Measurements from ENCODE around the gene UNC93B1.

DNA sequence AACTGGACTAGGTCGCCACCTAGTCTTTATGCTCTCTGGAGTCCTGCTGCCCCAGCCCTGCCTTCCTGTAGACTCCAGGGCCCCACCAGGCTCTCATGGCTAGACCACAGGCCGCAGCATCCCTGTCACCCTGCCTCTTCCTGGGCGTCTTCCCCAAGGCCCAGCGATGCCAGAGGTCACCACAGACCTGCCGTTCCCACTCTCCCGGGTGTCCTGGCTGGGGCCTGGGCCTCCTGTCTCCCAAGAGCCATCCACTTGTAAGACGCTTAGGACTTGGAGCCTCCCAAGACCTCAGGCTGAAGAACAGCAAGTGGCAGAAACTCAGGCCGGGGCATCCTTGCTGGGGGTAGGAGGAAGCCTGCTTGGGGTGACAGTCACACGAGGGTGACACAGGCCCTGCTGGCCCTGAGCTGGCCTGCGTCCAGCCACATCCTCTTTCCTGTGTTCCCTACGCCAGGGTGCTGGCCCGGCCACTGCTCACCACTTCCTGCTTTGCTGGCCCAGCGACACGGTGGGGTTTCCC is 32.9 kb upstream of the UNC93B1 start:
- TF ChIP-seq RAD21 (conservative IDR thresholded peaks at IDR 0.05 in 1 of 2, IDR thresholded peaks at IDR 0.05 in 1 of 2) = no peak
- TF ChIP-seq ESRRA (IDR thresholded peaks at IDR 0.05; ENCODE audit: borderline replicate concordance, low read length) = no peak

All from A549 (cell line).